DMS79 treated with DMSO at 0.1 percent for 48 hours (cell line): Measurements from ENCODE around the gene MTX1.
"Not testable (repeated sequence)": the region's sequence is repeated elsewhere in the genome, so short reads cannot be mapped to it uniquely, and the experiment has no call there.

Experiments
- DNase-seq: peaks from one replicate; lab custom pipeline; 2025; lab: John Stamatoyannopoulos, UW

MTX1 gene

DNA sequence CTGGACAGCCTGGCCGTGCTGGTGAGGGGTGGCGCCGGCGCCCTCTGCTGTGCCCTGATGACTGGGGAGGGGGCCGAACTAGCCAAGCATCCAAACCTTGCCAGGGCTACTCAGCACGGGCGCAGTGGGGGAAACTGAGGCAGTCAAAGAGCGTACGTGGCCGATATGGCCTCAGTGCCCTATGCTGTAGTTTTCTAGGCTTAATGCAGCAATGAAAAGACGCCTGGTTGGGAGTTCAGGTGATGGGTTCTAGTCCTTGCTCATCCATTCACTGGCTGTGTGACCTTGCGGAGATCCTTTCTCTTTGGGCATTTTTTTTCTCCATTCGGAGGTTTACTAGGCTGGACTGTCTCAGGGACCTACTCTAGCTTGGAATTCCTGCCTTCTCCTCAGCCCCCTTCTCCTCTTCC is 822 bp downstream of the MTX1 start:
- DNase-seq: no peak

DNA sequence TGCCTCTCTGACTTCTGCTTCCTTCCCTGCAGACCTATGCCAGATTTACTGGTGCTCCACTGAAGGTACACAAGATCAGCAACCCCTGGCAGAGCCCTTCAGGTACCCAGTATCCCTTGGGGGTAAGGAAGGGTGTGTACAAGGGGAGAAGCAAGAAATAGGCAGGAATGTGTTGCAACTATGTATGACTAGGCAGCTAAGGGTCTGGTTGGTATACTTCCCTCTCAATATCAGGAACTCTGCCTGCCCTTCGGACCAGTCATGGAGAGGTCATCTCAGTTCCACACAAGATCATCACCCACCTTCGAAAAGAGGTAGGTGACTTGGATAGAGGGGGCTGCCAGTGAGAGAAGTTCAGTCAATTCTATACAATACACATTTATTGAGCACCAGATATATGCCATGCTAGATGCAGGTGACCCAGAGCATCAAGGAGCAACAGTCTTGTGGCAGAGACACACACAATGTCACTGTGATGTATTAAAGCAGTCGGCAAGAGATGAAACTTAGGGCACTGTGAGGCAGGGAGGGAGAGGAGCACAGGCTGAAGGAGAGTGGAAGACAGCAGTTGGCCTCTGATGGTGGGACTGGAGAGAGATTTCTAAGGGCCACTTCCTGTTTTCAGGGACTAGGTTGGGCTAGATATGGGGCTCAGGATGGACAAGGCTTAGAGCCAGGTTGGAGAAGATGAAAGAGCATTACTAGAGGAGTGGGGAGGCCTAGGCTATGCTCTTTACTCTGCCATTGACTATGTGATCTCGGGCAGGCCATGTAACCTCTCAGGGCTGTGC is 2.0 kb downstream of the MTX1 start:
- no peak for DNase-seq

DNA sequence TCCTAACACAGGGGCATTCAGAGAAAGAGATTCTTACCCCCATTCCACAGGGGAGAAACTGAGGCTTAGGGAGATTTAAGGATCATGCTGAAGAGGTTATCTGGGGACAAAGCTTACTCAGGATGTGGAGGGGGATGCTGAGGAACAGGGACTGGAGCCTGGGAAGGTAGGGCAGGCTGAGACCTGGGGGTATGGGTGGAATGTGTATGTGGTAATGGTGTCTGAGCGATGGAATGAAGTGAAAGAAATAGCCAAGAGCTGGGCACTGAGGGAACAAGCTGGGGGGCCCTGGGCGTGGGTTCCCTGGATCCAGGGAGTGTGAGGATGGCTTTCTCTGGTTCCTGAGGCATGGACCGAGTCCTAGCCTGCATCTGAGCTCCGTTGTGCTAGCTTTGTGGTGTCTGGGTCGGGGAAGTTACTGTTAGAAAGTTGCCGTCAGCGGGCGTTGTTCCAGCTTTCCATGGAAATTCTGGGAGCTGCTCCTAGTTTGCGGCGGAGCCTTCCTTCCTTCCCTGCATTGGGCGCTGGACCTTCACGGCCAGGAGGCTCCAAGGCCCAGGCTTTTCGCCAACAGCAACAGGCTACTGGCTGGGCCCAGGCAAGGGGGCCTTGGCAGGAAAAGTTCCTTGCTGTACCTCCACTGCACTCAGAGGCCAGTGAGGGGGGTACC is 3.0 kb downstream of the MTX1 start:
- DNase-seq: not testable (repeated sequence)

DNA sequence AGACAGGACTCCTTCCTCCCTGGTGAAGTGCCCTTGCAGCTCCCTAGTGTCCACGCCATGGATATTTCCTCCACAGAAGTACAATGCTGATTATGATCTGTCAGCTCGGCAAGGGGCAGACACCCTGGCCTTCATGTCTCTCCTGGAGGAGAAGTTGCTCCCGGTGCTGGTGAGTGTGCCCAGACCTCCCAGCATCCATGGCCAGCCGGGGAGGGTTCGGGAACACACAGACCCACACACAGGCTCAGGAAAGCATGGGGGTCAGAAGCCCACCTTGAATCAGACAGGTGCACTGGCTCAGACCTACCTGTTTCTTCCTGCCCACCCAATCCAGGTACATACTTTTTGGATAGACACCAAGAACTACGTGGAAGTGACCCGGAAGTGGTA is 3.6 kb downstream of the MTX1 start:
- not testable (repeated sequence) for DNase-seq

DNA sequence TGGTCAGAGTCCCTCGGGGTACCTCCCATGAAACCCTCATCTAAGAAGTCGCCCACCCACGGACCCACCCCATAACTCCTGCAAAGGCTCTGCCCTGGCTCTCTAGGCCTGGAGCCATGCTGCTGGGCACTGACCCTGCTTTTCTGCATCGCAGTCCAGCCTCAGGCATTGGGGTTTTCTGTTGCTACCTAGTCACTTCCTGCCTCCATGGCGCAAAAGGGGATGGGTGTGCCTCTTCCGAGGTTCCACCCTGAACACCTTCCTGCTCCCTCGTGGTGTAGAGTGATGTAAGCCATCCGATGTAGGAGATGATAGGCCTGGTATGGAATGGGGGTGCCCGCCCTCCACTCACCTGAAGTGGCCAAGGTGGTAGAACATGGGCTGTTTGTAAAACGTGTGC is 6.2 kb downstream of the MTX1 start:
- DNase-seq: not testable (repeated sequence)

DNA sequence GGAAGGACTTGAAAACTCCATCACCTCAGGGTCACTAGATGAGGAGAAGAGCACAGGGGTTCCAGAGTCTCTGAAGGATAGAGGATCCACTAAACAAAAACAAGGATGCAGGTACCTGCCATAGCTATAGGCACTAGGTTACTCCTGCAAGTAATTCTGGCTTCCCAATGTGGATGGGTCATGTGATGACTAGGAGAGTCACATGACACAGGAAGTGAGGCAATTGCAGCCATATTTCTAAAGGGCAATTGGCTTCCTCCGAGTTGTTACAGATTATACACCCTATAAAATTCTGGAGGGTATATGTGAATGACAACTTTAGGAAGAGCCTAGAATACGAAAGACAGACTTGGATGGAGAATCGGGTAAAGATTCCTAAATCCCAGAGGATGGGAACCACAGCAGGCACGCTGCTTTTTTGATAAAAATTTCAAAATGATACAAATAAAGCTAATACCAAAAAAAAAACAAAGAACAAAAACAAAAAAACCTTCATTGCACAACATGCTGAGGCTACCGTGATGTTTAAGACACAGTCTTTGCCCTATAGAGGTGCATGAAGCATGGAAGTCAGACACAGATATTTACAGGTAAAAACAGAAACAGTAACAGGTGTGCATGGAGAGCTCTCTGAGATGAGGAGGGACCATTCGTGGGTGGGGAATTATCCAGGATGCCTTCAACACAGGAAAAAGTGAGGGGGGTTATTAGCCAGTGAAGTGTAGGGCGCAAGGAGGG is 10.5 kb downstream of the MTX1 start:
- no peak for DNase-seq

DNA sequence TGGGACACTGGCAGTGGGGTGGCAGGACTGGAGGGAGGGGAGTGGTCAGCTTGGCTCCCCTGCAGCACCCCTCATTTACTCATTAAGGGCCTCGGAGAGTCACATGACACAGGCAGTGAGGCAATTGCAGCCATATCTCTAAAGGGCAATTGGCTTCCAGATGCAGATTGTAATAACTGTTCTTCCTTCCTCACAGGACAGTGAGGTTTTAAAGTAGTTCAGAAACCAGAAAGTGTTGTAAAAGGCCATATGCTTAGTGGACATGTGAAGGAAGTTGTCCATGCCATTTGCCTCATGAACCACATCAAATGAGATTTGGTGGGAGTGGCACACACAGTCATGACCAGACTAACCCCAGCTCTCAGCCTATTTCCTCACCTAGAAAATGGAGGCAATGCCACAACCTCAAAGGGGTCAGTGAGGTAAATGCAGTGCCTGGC is 11.1 kb downstream of the MTX1 start:
- DNase-seq: peak; percentile 9

DNA sequence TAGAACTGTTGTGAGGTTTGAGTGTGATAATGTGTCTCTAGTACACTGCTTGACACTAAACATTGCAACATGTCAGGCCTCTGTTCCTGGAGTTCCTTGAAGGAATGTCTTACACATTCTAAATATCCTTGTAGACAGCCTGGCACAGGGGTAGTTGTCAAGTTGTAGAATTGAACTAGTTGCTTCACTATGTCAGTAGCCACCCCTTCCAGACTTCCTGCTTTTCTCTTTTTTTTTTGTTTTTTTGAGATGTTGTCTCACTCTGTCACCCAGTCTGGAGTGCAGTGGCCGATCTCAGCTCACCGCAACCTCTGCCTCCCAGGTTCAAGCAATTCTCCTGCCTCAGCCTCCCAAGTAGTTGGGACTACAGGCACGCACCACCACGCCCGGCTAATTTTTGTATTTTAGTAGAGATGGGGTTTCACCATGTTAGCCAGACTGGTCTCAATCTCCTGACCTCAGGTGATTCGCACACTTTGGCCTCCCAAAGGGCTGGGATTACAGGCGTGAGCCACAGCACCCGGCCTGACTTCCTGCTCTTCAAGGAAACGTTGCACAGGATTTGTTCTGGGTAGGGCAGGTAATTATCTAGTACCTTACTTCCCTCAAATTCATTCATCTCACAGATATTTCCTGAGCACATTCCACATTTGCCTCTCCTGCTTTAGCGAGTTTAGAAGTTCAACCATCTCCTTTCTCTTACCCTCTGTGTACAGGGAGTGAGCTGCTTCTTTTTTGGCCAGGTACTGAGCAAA is 11.9 kb downstream of the MTX1 start:
- not testable (repeated sequence) for DNase-seq

DNA sequence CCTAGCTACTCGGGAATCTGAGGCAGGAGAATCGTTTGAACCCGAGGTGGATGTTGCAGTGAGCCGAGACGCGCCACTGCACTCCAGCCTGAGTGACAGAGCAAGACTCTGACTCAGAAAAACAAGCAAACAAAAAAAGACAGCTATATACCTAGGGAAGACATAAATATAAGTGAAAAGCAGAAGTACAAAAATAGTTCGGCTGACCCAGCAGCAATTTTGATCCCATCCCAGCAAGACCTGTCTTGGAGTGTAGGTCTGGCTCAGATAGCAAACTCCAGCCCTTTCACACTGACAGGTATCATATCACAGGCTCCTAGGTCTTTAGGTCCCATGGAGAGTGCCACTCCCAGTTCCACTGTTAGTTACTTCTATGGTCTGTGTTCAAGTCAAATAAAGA is 14.6 kb downstream of the MTX1 start:
- DNase-seq: no peak

DNA sequence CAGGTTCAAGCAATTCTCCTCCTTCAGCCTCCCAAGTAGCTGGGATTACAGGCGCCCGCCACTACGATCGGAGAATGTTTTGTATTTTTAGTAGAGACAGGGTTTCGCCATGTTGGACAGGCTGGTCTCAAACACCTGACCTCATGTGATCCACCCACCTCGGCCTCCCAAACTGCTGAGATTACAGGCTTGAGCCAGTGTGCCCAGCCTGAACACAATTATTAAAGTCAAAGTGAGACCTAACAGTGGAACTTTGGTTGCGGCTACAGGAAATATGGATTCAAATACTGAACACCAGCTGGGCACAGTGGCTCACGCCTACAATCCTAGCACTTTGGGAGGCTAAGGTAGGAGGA is 16.9 kb downstream of the MTX1 start:
- DNase-seq: not testable (repeated sequence)

DNA sequence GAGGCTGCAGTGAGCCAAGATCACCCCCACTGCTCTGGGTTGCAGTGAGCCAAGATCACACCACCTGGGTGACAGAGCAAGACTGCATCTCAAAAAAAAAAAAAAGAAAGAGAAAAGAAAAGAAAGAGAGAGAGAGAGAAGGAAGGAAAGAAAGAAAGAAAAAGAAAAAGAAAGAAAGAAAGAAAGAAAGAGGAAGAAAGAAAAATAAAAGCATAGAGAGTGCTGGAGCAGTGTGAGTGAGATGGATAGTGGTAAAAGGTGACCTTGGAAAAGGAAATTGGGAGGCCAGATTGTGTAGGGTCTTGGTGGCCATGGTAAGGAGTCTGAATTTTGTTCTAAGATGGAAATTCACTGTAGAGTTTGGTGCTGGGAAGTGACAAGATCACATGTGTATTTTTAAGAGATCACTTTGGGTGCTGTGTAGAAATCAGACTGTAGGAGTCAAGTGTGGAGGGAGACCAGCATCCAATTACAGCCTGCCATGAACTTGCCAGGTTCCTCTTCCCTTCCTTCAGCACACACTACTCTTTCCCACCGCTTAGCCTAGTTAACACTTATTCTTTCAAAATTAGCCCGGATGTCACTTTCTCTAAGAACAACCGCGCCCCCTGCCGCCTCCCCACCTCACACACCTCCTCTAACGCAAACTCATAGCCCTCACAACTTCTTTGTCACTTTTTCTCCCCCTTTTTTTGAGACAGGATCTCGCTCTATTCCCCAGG is 17.9 kb downstream of the MTX1 start:
- DNase-seq: peak; percentile 88

DNA sequence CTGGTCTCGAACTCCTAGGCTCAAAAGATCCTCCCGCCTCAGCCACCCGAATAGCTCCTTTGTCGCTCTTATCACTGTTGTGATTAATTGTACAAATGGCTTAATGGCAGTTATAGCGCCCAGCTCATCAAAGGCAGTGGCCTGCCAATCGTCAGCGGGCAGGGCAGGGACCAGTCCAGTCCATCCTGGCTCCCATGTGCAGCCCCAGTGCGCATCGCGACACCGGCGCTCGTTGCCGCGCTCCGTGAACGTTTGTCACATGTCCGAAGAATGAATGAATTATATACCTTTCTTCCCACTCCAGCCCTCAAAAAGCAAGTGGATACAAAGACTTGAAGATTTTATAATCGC is 18.4 kb downstream of the MTX1 start:
- DNase-seq: peak; percentile 72

DNA sequence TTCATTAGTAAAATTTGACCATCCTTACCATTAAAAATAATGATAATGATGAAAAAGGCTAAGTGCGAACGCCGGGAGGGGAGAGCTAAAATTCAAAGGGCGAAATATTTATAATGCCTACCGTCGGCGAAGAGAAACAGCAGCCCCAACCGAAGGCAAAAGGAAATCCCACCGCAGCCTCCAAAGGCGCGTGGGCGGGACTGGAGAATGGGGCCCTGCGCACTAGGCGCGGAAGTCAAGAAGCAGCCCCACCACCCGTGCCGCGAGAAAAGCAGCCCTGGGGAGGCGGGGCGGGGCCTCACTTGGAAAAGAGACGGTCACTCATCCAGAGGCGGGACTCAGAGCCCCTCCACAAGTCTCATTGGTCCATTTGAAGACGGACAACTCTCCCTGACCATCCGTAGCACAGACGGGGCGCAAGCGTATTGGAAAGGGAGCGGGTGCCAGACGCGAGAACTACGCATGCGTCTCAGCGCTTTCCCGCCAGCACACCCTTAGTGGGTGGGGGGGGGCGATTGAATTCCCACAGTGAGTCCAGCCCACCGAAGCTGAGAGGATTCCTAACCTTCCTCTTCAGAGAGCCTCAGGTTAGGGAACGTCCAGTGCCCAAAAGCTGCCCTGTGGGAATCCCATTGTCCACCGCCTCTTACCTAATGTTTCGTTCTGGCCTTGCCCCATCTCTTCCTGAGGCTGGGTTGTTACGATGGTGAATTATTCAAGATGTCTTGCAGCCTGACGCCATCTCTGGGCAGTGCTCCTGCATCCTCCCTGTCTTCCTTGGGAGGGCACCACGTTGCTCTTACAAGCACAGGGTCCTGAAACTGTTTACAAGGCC is 19.0 kb downstream of the MTX1 start:
- DNase-seq: peak; percentile 98

DNA sequence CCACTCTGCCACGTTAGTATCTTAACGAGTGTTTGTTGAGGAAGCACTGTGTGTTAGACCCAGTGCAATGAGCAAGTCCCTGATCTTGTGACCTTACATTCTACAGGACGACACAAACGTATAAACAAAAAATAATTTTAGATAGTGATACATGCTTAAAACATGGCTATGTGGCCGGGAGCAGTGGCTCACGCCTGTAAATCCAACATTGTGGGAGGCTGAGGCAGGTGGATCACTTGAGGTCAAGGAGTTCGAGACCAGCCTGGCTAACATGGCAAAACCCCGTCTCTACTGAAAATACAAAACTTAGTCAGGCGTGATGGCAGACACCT is 19.6 kb downstream of the MTX1 start:
- DNase-seq: no peak

DNA sequence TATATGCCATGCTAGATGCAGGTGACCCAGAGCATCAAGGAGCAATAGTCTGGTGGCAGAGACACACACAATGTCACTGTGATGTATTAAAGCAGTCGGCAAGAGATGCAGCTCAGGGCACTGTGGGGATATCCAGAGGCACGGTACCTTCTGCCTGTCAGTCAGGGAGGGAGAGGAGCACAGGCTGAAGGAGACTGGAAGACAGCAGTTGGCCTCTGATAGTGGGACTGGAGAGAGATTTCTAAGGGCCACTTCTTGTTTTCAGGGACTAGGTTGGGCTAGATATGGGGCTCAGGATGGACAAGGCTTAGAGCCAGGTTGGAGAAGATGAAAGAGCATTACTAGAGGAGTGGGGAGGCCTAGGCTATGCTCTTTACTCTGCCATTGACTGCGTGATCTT is 22.8 kb downstream of the MTX1 start:
- DNase-seq: not testable (repeated sequence)

DNA sequence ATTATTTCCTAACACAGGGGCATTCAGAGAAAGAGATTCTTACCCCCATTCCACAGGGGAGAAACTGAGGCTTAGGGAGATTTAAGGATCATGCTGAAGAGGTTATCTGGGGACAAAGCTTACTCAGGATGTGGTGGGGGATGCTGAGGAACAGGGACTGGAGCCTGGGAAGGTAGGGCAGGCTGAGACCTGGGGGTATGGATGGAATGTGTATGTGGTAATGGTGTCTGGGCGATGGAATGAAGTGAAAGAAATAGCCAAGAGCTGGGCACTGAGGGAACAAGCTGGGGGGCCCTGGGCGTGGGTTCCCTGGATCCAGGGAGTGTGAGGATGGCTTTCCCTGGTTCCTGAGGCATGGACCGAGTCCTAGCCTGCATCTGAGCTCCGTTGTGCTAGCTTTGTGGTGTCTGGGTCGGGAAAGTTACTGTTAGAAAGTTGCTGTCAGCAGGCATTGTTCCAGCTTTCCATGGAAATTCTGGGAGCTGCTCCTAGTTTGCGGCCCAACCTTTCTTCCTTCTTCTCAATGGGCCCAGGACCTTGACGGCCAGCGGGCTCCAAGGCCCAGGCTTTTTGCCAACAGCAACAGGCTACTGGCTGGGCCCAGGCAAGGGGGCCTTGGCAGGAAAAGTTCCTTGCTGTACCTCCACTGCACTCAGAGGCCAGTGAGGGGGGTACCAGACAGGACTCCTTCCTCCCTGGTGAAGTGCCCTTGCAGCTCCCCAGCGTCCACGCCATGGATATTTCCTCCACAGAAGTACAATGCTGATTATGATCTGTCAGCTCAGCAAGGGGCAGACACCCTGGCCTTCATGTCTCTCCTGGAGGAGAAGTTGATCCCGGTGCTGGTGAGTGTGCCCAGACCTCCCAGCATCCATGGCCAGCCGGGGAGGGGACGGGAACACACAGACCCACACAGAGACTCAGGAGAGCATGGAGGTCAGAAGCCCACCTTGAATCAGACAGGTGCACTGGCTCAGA is 23.8 kb downstream of the MTX1 start:
- DNase-seq: not testable (repeated sequence)

DNA sequence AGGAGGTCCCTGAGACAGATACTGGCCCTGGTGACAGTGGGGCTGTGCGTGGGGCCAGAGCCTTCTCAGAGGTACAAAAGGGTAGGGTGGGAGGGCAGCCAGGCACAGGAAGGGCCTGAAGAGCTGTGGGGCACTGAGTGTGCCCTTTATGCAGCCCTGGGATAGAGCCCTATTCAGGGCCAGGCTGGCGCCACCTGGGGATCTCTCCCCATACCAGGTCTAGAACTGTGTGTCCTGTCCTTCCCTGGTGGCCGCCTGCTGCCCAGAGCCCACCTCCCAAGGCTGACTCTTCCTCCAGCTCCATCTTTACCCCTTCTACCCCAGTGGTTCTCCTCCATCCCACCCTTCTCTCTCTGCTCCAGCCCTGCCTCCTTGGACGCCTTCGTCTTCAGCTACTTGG is 25.0 kb downstream of the MTX1 start:
- not testable (repeated sequence) for DNase-seq

DNA sequence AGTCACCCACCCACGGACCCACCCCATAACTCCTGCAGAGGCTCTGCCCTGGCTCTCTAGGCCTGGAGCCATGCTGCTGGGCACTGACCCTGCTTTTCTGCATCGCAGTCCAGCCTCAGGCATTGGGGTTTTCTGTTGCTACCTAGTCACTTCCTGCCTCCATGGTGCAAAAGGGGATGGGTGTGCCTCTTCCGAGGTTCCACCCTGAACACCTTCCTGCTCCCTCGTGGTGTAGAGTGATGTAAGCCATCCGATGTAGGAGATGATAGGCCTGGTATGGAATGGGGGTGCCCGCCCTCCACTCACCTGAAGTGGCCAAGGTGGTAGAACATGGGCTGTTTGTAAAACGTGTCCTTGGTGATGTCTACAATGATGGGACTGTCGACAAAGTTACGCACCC is 26.9 kb downstream of the MTX1 start:
- not testable (repeated sequence) for DNase-seq

DNA sequence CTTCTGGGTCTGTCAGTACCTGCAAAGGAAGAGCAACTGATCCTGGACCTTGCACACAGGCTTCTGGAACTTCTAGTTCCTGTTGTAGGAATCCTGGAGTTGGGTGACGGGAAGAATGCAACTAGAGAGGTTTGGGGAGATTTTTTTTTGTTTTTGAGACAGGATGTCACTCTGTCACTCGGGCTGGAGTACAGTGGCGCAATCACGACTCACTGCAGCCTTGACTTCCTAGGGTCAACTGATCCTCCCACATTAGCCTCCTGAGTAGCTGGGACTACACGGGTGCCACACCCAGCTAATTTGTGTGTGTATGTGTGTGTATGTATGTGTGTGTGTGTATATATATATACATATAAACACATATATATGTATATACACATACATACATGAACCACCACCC is 28.0 kb downstream of the MTX1 start:
- DNase-seq: no peak
